Measurements from ENCODE around the gene PDZRN4.
A peak's percentile ranks its signal among the peaks of the same experiment; 100 is the strongest.

Gene PDZRN4

GRCh38 chr12:41365653-41366171, 177.6 kb downstream of the PDZRN4 start:
- no peak for DNase-seq

- peak in 1 of 2 experiments; percentile 18 for DNase-seq
These were observed 179.7 kb downstream of the PDZRN4 start for GRCh38 chr12:41367726-41368405.

- no peak for DNase-seq
These were observed 192.8 kb downstream of the PDZRN4 start for GRCh38 chr12:41380878-41381277.

GRCh38 chr12:41402801-41403200, 214.7 kb downstream of the PDZRN4 start:
- DNase-seq = no peak

- DNase-seq = no peak
These were observed 219.2 kb downstream of the PDZRN4 start for GRCh38 chr12:41407232-41407799.

- no peak for DNase-seq
These were observed 221.5 kb downstream of the PDZRN4 start for GRCh38 chr12:41409628-41410027.

GRCh38 chr12:41418586-41418985, 230.5 kb downstream of the PDZRN4 start:
- DNase-seq = no peak

GRCh38 chr12:41419131-41419893, 231.2 kb downstream of the PDZRN4 start:
- DNase-seq = no peak

- DNase-seq = no peak
These were observed 236.5 kb downstream of the PDZRN4 start for GRCh38 chr12:41424651-41425050.

GRCh38 chr12:41433460-41433859, 245.3 kb downstream of the PDZRN4 start:
- DNase-seq = no peak

- no peak for DNase-seq
These were observed 248.0 kb downstream of the PDZRN4 start for GRCh38 chr12:41436076-41436475.

- DNase-seq = no peak
These were observed 249.4 kb downstream of the PDZRN4 start for GRCh38 chr12:41437563-41437962.

- DNase-seq = no peak
These were observed 250.9 kb downstream of the PDZRN4 start for GRCh38 chr12:41438854-41439541.

- no peak for DNase-seq
These were observed 251.7 kb downstream of the PDZRN4 start for GRCh38 chr12:41439801-41440200.

GRCh38 chr12:41441180-41441579, 253.1 kb downstream of the PDZRN4 start:
- no peak for DNase-seq

- DNase-seq = no peak
These were observed 254.8 kb downstream of the PDZRN4 start for GRCh38 chr12:41442896-41443295.

- no peak for DNase-seq
These were observed 255.6 kb downstream of the PDZRN4 start for GRCh38 chr12:41443690-41444089.

- DNase-seq = no peak
These were observed 264.8 kb downstream of the PDZRN4 start for GRCh38 chr12:41452838-41453407.

GRCh38 chr12:41453409-41453808, 265.3 kb downstream of the PDZRN4 start:
- DNase-seq = no peak

GRCh38 chr12:41459111-41459905, 271.2 kb downstream of the PDZRN4 start:
- DNase-seq = no peak

- DNase-seq = no peak
These were observed 271.7 kb downstream of the PDZRN4 start for GRCh38 chr12:41459906-41460214.

- no peak for DNase-seq
These were observed 272.8 kb downstream of the PDZRN4 start for GRCh38 chr12:41460906-41461305.

Data from AML-193 (cell line).